ENCODE results near the gene LRP1B.

GRCh38 chr2:140639628-140640027 is 1491.2 kb downstream of the LRP1B start:
- no peak for TF ChIP-seq POLR2A (IDR thresholded peaks at IDR 0.05; ENCODE audit: control extremely low read depth in 1 of 2, low read depth in 2 of 2, low read length in 2 of 2)
- no peak for TF ChIP-seq EZH2 (IDR thresholded peaks at IDR 0.05; ENCODE audit: low read depth, low read length, severe bottlenecking)
- TF ChIP-seq EP300 (IDR thresholded peaks at IDR 0.05; ENCODE audit: borderline replicate concordance in 1 of 2, low read depth in 2 of 2, low read length in 2 of 2): no peak
- TF ChIP-seq CTCF (IDR thresholded peaks at IDR 0.05; ENCODE audit: control extremely low read depth in 1 of 3, insufficient read depth in 1 of 3, low read depth in 1 of 3, low read length in 3 of 3): no peak
- no peak for TF ChIP-seq GTF2F1 (IDR thresholded peaks at IDR 0.05; ENCODE audit: borderline replicate concordance, low read depth, low read length)

All from H1 (cell line).